Body of pancreas (tissue), 4 donors: ENCODE data around the gene SHISAL1.

Experiments
- POLR2A ChIP-seq, 3 donors: fragments of 450-650 bp; IDR thresholded peaks; one replicate each; pipeline ENCODE4 v1.6.1; 2016; ENCODE audit warnings: antibody characterized with exemption in 3 of 3, mild to moderate bottlenecking in 2 of 3
- TF ChIP-seq, protein P1 (sequence below), 7 experiments: fragments of 450-650 bp in 4 of 7; fragments of 200-600 bp in 3 of 7; sonication (generic) in 3 of 7; IDR thresholded peaks; one replicate each; pipeline ENCODE4 v1.5.1; 2016 to 2019; ENCODE audit warnings: antibody characterized with exemption in 7 of 7

DNA sequence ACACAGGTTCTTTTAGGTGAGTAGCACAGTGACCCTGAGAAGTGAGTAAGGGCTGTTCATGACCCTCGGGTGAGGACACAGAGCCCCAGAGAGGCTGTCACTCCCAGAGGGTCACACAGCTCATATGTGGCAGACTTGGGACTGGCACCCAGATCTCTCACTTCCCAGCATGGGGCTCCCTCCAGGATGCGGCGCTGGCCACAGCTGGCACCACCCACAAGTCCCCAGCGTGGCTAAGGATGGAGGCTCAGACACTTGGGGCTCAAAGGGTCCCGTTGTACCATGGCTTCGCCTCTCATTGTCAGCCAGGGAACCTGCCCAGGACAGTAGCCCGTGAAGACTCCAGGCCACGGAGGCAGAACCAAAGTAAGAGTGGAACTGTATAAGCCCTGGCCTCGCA lies 6.0 kb upstream of the SHISAL1 start:
- TF ChIP-seq, protein P1, sequence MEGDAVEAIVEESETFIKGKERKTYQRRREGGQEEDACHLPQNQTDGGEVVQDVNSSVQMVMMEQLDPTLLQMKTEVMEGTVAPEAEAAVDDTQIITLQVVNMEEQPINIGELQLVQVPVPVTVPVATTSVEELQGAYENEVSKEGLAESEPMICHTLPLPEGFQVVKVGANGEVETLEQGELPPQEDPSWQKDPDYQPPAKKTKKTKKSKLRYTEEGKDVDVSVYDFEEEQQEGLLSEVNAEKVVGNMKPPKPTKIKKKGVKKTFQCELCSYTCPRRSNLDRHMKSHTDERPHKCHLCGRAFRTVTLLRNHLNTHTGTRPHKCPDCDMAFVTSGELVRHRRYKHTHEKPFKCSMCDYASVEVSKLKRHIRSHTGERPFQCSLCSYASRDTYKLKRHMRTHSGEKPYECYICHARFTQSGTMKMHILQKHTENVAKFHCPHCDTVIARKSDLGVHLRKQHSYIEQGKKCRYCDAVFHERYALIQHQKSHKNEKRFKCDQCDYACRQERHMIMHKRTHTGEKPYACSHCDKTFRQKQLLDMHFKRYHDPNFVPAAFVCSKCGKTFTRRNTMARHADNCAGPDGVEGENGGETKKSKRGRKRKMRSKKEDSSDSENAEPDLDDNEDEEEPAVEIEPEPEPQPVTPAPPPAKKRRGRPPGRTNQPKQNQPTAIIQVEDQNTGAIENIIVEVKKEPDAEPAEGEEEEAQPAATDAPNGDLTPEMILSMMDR (IDR thresholded peaks at IDR 0.05): no peak
- TF ChIP-seq POLR2A (IDR thresholded peaks at IDR 0.05): no peak
